GM18870 (cell line): ENCODE results near the gene GAS2L1.

ENCODE experiments used
- ATAC-seq: cut with Tn5 transposase; IDR thresholded peaks from one replicate; pipeline ENCODE4 v1.9.1; 2021; ENCODE audit warnings: moderate library complexity; ENCODE audit not compliant: unreplicated experiment

The GAS2L1 gene

DNA sequence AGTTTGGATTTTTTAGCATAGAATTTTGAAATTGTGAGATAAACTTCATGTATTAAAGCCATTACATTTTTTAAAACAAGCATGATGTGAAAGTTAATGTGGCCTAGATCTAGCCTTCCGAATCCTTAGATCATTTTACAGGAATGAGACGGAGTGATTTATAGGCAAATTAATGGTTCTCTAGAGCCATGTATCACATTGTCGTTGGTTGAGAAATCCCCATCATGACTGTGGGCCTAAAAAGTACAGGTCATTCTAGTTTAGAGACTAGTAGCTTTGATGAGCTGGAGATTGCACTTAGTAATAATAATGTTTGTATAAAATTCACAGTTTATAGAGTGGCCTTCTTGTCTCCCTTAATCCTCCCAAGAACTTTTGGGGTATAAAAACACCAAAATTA lies 31.3 kb upstream of the GAS2L1 start:
- no peak for ATAC-seq

DNA sequence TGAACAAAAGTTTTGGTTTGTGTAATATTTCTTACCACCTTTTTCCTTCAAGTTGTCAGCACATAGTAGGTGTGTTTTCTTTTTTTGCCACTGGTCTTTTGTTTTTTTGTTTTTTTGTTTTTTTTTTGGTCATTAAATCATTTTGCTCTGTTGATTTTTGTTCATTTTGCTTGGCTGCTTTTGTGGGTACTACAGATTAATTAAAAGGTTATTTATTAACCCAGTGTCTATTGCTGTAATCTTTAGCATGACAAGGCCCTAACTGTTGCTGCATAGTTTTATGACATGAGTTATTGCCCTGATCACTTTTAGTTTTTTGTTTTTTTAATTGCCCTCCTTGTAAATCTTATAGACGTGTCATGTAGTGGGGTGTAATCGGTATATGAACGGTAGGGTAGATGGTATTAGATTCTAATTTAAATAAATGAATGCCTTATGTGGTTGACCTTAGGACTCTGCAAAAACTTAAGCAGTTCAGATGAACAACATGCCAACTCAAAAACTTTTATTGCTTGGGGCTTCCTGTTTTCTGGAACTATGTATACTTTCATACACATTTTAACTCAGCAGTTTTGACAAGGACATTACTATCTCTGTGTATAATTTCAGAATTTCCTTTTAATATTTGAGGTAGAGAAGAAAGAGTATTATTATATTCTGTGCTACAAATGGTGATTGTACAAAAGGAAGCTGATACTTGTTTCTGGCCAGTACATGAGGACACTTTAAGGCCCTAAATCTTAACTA lies 30.5 kb upstream of the GAS2L1 start:
- ATAC-seq: no peak

DNA sequence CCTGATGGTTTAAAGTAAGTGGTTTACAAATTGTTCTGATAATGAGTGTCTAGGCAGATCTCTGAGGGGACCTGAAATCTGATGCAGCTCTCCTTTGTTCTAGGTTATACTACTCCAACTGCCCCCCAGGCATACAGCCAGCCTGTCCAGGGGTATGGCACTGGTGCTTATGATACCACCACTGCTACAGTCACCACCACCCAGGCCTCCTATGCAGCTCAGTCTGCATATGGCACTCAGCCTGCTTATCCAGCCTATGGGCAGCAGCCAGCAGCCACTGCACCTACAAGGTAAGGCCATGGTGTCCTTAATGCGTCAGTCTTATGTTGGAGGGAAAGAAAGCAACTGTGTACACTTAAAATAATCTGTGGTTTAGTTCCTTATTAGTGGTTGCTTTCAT lies 28.5 kb upstream of the GAS2L1 start:
- ATAC-seq: no peak

DNA sequence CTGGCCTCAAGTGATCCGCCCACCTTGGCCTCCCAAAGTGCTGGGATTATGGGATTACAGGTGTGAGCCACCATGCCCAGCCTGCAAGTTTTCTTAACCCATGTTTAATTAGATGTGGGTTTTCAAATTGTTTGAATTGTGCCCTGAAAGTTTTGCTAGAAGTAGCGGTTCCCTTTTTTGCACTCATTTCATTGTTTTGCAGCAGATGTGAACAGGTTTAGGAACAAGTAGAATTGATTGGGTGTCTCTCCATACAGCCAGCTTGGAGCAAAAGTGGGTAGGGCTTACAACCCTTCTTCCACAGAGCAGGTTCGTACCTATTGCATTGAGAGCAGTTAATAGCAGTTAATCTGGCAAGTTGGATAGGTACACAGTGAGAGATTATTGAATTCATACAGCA lies 22.3 kb upstream of the GAS2L1 start:
- ATAC-seq: no peak

DNA sequence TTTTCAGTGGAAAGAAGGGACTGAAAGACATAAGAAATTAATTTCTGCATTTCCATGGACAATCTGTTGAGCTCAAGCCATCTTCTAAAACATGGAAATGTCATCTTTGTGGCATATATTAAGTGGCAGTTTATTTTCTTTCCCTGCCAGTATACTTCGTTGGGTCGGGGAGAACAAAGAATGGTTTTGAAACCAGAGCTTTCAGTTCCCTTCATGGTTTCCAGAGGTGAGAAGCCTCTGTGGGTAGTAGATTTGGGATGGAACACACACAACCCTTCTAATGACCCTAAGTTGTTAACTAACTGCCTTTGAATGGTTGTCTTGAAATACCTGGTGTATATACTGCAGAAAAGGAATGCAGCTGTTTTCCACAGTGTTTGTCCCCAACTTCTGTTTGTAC lies 17.6 kb upstream of the GAS2L1 start:
- ATAC-seq: no peak

DNA sequence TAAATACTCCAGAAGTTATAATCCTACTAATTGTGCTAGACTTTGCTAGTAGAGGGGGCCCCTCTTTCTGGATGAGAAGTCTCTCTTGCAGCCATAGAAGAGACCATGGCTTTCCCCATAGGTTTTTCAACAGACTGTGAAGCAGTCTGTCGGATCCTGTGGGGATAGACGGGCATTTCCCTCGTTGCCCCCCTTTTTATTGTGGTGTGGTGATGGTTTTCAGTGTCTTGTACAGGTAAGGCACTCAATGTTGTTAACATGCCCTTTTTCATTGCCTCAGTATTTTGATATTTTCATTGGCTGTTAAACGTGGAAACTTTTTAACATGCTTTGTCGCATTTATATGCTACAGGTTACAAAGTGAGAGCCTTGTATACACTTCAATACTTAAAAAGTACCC lies 16.4 kb upstream of the GAS2L1 start:
- ATAC-seq: no peak

DNA sequence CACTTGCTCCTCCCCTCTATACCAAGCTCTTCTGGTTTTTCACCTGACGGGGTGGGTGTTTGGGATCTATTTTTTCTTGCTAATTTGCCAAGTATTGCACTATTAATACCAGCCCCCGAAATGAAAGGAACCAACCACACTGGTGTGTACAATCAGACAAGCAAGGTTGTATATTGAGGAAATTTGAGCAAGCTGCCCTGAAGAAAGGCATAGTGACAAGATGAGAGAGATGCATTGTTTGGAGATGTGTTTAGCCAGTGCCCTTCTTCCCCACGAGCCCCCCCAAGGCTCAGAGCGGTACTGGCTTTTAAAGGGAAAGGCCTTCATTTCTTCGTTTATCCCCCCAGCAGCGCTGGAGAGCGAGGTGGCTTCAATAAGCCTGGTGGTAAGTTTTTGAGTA lies 15.2 kb upstream of the GAS2L1 start:
- no peak for ATAC-seq

DNA sequence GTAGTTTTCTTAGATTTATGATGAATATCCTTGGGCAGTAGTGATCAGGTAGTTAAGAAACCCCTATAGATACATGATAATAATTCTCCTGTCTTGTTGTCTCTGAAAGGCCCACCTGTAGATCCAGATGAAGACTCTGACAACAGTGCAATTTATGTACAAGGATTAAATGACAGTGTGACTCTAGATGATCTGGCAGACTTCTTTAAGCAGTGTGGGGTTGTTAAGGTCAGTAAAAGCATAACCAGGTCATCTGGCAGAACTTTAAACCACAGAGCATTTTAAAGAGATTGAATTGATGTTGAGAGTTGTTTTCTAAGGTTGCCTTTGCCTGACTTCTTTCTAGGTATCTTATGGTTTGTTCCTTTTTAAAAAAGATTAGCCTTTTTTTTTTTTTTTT lies 14.1 kb upstream of the GAS2L1 start:
- no peak for ATAC-seq

DNA sequence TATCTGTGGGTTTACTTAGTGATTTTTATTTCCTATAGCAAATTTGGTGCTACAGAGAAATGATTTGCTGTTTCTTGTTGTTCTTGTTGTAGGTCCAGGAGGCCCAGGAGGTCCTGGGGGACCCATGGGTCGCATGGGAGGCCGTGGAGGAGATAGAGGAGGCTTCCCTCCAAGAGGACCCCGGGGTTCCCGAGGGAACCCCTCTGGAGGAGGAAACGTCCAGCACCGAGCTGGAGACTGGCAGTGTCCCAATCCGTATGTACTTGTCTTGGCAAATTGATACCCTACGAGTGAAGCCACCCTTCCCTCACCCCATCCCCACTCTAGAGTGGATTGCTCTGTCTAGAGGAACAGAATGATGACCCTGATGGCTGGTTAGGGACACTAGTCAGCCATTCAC lies 7.8 kb upstream of the GAS2L1 start:
- no peak for ATAC-seq

DNA sequence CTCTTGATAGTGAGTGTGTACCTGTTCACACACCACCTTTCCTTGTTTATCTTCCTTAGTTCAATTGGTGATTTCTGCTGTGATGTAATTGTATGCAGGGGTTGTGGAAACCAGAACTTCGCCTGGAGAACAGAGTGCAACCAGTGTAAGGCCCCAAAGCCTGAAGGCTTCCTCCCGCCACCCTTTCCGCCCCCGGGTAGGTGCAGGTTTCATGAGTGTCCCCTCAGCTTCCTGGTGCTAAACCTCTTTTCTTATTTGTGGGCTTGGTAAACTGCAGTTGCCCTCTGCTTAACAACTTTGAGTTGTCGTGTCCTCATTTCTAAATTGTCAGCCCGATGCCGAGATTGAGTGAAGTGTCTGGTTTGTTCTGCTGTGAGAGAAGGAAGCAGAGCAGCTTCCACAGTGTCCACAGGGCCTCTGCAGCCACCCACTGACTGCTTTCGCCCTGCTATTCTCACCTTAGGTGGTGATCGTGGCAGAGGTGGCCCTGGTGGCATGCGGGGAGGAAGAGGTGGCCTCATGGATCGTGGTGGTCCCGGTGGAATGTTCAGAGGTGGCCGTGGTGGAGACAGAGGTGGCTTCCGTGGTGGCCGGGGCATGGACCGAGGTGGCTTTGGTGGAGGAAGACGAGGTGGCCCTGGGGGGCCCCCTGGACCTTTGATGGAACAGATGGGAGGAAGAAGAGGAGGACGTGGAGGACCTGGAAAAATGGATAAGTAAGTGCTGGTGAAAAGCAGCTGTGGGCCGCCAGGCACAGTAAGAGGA lies 7.1 kb upstream of the GAS2L1 start:
- ATAC-seq: no peak

DNA sequence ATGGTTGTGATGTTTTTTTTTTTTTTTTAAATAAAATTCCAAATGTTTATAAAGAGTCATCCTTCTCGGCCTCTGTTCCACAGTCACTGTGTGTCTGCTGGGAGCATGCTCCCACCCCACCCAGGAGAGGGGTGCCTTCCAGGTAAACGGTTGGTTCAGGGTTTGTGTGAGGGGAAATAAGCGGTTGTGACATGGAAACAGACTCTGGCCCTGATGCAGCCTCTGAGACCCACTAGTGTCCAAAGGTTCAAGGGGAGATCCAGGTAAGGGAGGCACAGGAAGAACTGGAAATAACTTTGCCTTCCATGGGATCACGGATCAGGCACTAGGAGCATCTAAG lies 6.0 kb upstream of the GAS2L1 start:
- ATAC-seq: no peak

DNA sequence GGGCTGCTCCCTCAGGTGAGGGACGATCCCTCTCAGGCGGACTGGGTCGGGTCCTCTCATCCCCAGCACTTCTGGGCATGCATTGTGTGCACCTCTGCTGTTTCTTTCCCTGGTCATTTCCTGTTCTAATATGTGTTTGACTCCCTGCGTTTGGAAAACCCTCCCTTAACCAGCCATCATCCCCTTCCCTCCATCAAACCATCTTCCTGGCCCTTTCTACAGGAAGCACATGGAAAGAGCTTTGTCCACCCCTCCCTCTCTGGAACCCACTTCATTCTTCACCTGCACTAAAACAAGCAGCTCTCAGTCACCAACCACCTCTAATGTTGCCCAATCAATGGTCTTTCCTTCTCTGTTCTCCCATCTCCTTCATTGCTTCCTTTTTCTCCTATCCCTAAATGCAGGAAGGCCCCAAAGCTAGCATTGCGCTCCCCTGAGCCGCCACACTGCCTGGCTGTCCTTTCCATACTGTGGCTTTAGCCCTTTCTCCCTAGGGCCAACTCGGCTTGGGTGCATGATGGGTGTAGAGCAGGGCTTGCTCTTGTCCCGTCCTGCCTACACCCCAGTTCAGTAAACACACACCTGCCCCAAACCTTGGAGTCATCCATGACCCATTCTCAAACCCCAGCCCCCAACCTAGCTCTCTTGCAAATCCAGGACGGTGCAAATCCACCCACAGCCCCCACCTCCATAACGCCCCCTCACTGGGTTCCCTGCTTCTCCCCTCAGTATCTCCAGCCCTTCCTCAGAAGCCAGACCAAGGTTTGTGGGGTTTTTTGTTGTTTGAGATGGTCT lies 5.4 kb upstream of the GAS2L1 start:
- ATAC-seq: no peak

DNA sequence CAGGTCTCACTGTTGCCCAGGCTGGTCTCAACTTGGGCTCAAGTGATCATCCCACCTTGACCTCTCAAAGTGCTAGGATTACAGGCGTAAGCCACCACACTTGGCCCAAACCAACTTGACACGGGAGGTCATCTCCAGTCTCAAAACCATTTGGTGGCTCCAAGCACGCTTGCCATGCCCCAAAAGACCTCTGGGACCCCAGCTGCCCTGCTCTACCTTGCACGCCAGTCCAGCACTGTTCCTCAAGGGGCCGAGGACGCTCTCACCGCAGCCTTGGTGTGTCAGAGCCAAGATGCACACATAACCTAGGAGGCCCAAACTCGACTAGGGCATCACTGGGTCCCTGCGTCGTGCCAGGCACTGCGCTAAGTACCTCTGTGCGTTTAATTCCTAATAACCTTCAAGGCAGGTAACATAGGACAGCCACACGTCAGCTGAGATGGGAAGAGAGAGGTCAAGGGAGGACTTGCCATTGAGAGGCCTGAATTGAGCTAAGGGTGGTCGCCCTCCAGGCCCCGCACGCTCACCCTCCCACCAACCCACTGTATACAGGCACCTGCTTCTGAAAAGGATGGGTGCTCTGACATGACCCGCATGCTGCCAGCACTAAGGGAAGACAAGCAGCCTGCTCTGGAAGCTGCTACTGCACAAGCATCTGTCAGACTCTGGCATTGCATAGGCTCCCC lies 4.6 kb upstream of the GAS2L1 start:
- ATAC-seq: no peak

DNA sequence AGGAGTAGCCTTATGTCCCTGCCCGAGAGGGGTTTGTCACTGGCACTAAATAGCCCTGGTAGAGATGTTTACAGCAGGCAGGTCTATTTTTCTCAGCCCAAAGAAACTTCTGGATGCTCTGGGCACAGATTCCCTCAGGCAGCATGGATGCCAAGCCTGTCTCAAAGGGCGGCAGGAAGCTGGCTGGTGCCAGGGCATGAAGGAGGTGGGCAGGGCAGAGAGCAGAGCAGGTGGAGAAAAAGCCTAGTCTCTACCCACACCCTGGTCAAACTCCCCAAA lies 4.1 kb upstream of the GAS2L1 start:
- ATAC-seq: no peak

DNA sequence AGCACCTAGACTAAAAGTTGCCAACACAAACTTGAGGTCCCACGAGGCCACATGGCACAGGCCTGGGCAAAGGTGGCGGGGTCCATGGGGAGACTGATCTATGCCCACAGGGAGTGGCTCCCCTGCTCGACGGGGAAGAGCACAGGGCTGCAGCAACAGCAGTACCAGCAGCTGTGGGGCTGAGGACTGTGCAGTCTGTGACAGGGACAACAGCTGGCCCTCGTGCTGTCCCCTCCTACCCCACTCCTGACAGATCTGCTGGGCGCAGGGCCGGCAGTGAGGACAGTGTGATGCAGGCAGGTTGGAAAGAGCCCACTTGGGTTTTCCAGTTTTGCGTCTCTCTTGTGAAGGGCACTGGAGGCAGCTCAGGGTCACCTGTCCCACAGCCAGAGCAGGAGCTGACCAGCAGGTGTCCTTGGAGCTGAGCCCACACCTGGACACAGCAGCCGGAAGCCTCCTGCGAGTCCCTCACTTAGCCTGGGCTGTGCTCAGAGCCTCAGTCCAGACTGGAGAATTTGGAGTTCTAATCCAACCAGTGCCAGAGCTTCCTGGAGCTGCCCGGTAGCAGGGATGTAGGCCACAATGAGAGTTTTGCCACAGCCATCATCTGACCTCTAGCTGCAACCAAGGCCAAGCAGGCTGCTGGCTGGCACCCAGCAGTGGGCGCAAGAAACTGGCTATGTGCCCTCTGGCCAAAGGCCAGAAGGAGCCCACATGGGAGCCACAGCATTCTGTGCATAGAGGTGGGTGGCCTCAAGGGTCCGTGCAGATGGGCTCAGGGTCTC lies 3.6 kb upstream of the GAS2L1 start:
- ATAC-seq: no peak

DNA sequence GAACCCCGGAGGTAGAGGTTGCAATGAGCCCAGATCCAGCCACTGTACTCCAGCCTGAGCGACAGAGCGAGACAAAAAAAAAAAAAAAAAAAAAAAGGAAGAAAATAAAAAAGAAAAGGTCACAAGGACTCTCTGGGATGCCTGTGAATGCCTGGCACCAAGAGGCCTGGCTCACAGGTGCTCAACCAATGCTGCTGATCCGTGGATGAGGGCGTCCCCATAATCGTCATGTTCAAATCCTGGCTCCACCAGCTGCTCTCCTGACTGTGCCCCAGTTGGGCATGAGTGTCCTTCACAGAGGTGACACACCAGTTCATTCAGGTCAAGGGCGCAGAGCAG lies 645 bp upstream of the GAS2L1 start:
- no peak for ATAC-seq

DNA sequence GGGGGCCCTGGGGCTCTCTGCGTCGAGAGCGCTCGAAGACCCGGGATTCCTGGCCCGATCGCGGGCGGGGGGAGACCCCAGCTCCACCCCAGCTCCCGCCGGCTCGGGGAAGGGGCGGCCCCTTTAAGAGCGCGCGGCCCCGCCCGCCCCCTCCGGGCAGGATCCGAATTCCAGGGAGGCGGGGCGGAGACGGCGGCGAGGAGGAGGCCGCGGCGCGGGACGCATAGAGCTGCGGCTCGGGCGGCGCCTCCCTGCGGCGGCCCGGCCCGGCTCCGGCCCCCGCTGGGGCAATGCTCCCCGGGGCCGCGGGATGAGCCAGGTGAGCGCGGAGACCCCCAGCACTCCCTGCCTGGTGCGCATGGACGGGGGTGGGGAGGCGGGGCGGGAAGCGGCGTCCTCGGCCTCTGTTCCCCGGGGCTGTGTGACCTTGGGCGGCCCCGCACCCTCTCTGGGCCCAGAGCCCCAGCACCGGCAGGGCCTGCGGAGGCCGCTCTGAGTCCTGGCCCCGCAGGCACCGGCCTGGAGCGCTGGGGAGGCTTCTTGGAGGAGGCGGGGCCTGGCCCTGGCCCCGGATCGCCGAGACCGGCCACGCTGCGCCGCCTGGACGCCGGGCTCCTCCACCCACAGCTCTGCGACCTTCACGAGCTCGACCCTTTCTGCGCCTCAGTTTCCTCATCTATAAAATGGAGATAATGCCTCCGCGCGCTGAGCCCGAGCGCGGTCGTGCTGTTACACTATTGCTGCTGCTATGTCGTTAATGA lies 565 bp downstream of the GAS2L1 start:
- no peak for ATAC-seq

DNA sequence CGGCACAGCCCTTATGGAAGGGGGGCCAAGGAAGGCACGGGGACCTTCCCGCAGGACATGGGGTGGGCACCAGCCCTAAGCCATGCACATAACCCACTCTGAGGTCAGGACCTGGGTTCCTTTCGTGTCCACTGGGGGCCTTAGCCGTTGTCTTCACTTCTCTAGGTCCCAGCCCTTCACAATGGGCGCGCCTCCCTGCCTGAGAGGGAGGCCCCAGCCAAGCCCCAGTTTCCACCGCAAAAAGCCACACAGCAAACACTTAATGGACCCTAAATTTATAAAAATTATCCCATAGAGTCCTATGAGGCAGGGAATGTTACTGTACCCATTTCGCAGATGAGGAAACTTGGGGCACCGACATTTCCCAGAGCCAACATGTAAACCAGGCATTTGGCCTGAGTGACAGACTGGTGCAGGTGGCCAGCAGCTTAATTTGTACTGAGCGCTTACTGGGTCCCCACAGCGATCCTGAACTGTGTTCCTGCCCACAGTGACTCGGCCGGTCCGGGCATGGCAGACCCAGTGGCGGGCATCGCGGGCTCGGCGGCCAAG lies 1.2 kb downstream of the GAS2L1 start:
- no peak for ATAC-seq

DNA sequence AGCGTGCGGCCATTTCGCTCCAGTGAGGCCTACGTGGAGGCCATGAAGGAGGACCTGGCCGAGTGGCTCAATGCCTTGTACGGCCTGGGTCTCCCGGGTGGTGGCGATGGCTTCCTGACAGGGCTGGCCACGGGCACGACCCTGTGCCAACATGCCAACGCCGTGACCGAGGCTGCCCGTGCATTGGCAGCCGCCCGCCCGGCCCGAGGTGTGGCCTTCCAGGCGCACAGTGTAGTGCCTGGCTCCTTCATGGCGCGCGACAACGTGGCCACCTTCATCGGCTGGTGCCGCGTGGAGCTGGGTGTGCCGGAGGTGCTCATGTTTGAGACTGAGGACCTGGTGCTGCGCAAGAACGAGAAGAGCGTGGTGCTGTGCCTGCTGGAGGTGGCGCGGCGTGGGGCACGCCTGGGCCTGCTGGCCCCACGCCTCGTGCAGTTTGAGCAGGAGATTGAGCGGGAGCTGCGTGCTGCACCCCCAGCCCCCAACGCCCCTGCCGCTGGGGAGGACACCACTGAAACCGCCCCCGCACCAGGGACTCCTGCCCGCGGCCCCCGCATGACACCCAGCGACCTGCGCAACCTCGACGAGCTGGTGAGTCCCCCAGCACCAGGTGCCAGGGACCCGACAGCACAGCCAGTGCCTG lies 1.8 kb downstream of the GAS2L1 start:
- no peak for ATAC-seq
